HepG2 (cell line): ENCODE data around the gene TTLL10. TPM values are rescaled to one million over a fixed set of nuclear protein-coding genes. Genes with fewer than 3 reads are reported as not detected.

Experiments
- ATAC-seq: fragments of 200-7000 bp; cut with Tn5 transposase; 3 replicates; pipeline ENCODE4 v1.9.1; 2020; ENCODE audit warnings: mild to moderate bottlenecking, moderate library complexity
- BruUV-seq: library from RNA; stranded (reverse); fragments of 400-500 nt; replicated peaks from 2 replicates; lab custom pipeline; 2021; lab: Mats Ljungman, UMichigan
- CTCF ChIA-PET: fragments of 300-600 bp; formaldehyde crosslinking; extraction: SDS; loops from one replicate; lab custom pipeline; 2021; ENCODE audit warnings: low total read pairs, inconsistent platforms, low intra/inter-chr PET ratio; lab: Yijun Ruan, JAX
- POLR2A ChIA-PET: fragments of 350-600 bp; sonication (Branson Sonifier 250); formaldehyde crosslinking; loops from one replicate; lab custom pipeline; 2020; ENCODE audit warnings: antibody characterized with exemption, inconsistent platforms; lab: Yijun Ruan, JAX
- DNase-seq: peaks from one replicate; pipeline ENCODE4 v3.0.0-alpha.2; 2015; ENCODE audit warnings: low spot score
- FAIRE-seq: peaks from 3 replicates; lab custom pipeline; 2011; peaks lifted over from hg19 to GRCh38; lab: Jason Lieb, UNC
- H2AFZ ChIP-seq: one replicate; pipeline ENCODE4 v1.6.1; 2011; ENCODE audit warnings: low read length, inconsistent platforms
- H3K27ac ChIP-seq: fragments of 300-600 bp; 3 replicates; pipeline ENCODE4 v1.8.0; 2011; ENCODE audit warnings: mixed run types, mild to moderate bottlenecking, mixed read lengths, low read length, inconsistent platforms; ENCODE audit not compliant: insufficient read depth; ENCODE audit errors: extremely low read length
- H3K27me3 ChIP-seq, 2 experiments: fragments of 200-600 bp in 1 of 2; 2 replicates in 1 of 2; 3 replicates in 1 of 2; pipeline versions ENCODE4 v1.6.0 to v1.8.0; 2011; ENCODE audit warnings: low read length in 2 of 2, mild to moderate bottlenecking in 2 of 2, moderate library complexity in 2 of 2, inconsistent platforms in 1 of 2; ENCODE audit not compliant: insufficient read depth in 2 of 2, control insufficient read depth in 1 of 2
- H3K36me3 ChIP-seq, 2 experiments: fragments of 200-600 bp in 1 of 2; replicated peaks in 1 of 2; 2 replicates in 1 of 2; 3 replicates in 1 of 2; pipeline versions ENCODE4 v1.5.1 to v1.8.0; 2011; ENCODE audit warnings: low read length in 2 of 2, inconsistent platforms in 1 of 2; ENCODE audit not compliant: insufficient read depth in 2 of 2, control insufficient read depth in 1 of 2
- H3K4me1 ChIP-seq: 2 replicates; pipeline ENCODE4 v1.5.1; 2012; ENCODE audit warnings: low read length, inconsistent platforms; ENCODE audit not compliant: insufficient read depth
- H3K4me2 ChIP-seq: 2 replicates; pipeline ENCODE4 v1.6.0; 2011; ENCODE audit warnings: low read depth, low read length, inconsistent platforms
- H3K4me3 ChIP-seq, 3 experiments: fragments of 200-600 bp in 1 of 3; sonication (generic), shearing (Covaris generic) in 1 of 3; replicated peaks in 1 of 3; 2 replicates each; pipeline ENCODE4 v1.5.1; 2011 to 2016; ENCODE audit warnings: low read length in 3 of 3, inconsistent platforms in 2 of 3, low read depth in 2 of 3, mild to moderate bottlenecking in 2 of 3, control low read depth in 1 of 3, mixed read lengths in 1 of 3; ENCODE audit not compliant: insufficient read depth in 1 of 3
- H3K79me2 ChIP-seq: one replicate; pipeline ENCODE4 v1.6.1; 2011; ENCODE audit warnings: low read length, inconsistent platforms; ENCODE audit not compliant: insufficient read depth
- H3K9ac ChIP-seq: 2 replicates; pipeline ENCODE4 v1.6.0; 2011; ENCODE audit warnings: mild to moderate bottlenecking, low read depth, low read length, inconsistent platforms; ENCODE audit not compliant: insufficient read depth
- H3K9me3 ChIP-seq: 2 replicates; pipeline ENCODE4 v1.5.1; 2012; ENCODE audit warnings: mild to moderate bottlenecking, low read length
- H4K20me1 ChIP-seq: 2 replicates; pipeline ENCODE4 v1.6.0; 2011; ENCODE audit warnings: inconsistent platforms, mild to moderate bottlenecking, low read length, moderate library complexity; ENCODE audit not compliant: insufficient read depth
- ARNT ChIP-seq: fragments of 450-650 bp; IDR thresholded peaks from 2 replicates; pipeline ENCODE4 v1.6.1; 2017
- DPF2 ChIP-seq: sonication (generic); formaldehyde crosslinking; IDR thresholded peaks from 2 replicates; pipeline ENCODE4 v1.4.0; 2020; ENCODE audit warnings: mild to moderate bottlenecking, low read depth, missing genetic modification reagents, borderline replicate concordance
- FUBP1 ChIP-seq: sonication (generic); formaldehyde crosslinking; IDR thresholded peaks from 2 replicates; pipeline ENCODE4 v1.5.1; 2020; ENCODE audit warnings: missing genetic modification reagents, mild to moderate bottlenecking, borderline replicate concordance
- HES4 ChIP-seq: sonication (generic); formaldehyde crosslinking; IDR thresholded peaks from 2 replicates; pipeline ENCODE4 v1.9.0; 2021; ENCODE audit warnings: mild to moderate bottlenecking, missing genetic modification reagents, borderline replicate concordance
- HNRNPL ChIP-seq: fragments of 200-400 bp; formaldehyde crosslinking; IDR thresholded peaks from 2 replicates; pipeline ENCODE4 v1.6.1; 2017; ENCODE audit warnings: mild to moderate bottlenecking, low read depth, low read length
- MAF1 ChIP-seq: sonication (generic); formaldehyde crosslinking; IDR thresholded peaks from 2 replicates; pipeline ENCODE4 v1.5.0; 2020; ENCODE audit warnings: missing genetic modification reagents, borderline replicate concordance
- PRDM10 ChIP-seq: sonication (generic); formaldehyde crosslinking; IDR thresholded peaks from 2 replicates; pipeline ENCODE4 v1.4.0; 2020; ENCODE audit warnings: low read depth, missing genetic modification reagents
- SALL1 ChIP-seq: sonication (generic); formaldehyde crosslinking; IDR thresholded peaks from 2 replicates; pipeline ENCODE4 v1.8.0; 2022; ENCODE audit warnings: mild to moderate bottlenecking, missing genetic modification reagents
- SMC3 ChIP-seq: IDR thresholded peaks from 2 replicates; pipeline ENCODE4 v1.6.1; 2011; ENCODE audit warnings: low read length, improper control_type of control experiment
- ZFX ChIP-seq: sonication (generic); formaldehyde crosslinking; IDR thresholded peaks from 2 replicates; pipeline ENCODE4 v1.4.0; 2020; ENCODE audit warnings: mild to moderate bottlenecking, low read depth, missing genetic modification reagents, moderate library complexity
- ZNF235 ChIP-seq: sonication (generic); formaldehyde crosslinking; IDR thresholded peaks from 2 replicates; pipeline ENCODE4 v1.8.1; 2023; ENCODE audit warnings: mild to moderate bottlenecking, missing genetic modification reagents, borderline replicate concordance
- ZNF256 ChIP-seq: sonication (generic); formaldehyde crosslinking; conservative IDR thresholded peaks from 2 replicates; pipeline ENCODE4 v1.4.0; 2020; ENCODE audit warnings: missing genetic modification reagents
- ZNF367 ChIP-seq: sonication (generic); formaldehyde crosslinking; IDR thresholded peaks from 2 replicates; pipeline ENCODE4 v1.4.0; 2020; ENCODE audit warnings: missing genetic modification reagents, borderline replicate concordance
- ZNF687 ChIP-seq: sonication (generic); formaldehyde crosslinking; IDR thresholded peaks from 2 replicates; pipeline ENCODE4 v1.5.1; 2020; ENCODE audit warnings: mild to moderate bottlenecking, missing genetic modification reagents, moderate library complexity
- ZNF746 ChIP-seq: sonication (generic); formaldehyde crosslinking; IDR thresholded peaks from 2 replicates; pipeline ENCODE4 v1.8.0; 2022; ENCODE audit warnings: mild to moderate bottlenecking, missing genetic modification reagents
- WGBS: methylation state at CpG from one replicate; pipeline ENCODE4 v1.1.6; 2017; ENCODE audit warnings: low lambda C conversion rate; 5-methylcytosine and 5-hydroxymethylcytosine counted together
- in situ Hi-C: cut with HindIII; loops from 2 replicates; pipeline ENCODE4 v1.10.0; 2017; ENCODE audit warnings: low pct_unique_long_range_greater_than_20kb; ENCODE audit not compliant: extremely low pct_ligation_motif_present
- intact Hi-C: fragments of 100-400 bp; cut with micrococcal nuclease; formaldehyde crosslinking; loops from one replicate; pipeline ENCODE4 v1.10.0; 2022; ENCODE audit not compliant: unreplicated experiment
- polyA plus RNA-seq, 8 experiments: library from polyadenylated mRNA; depleted of rRNA in 3 of 8; stranded (reverse) in 7 of 8; unstranded in 1 of 8; fragments of >200 nt; fragmentation: Illumina TruSeq in 4 of 8; extraction: Trizol in 4 of 8; gene quantifications; 2 replicates each; pipeline versions ENCODE4 v1.2.1 to v1.2.3, GENCODE V29; 2011 to 2016; ENCODE audit warnings: low read depth in 4 of 8, missing spikeins in 1 of 8, mixed read lengths in 1 of 8; ENCODE audit not compliant: insufficient read depth in 1 of 8
- total RNA-seq, 5 experiments: library from RNA; depleted of rRNA; stranded (reverse); fragments of >200 nt; fragmentation: Illumina TruSeq; extraction: Trizol; gene quantifications; 2 replicates each; pipeline ENCODE4 v1.2.3, GENCODE V29; 2016; ENCODE audit warnings: low read depth in 1 of 5

Gene TTLL10
- total and polyA plus RNA-seq, 2 of the 13 experiments (the other 11 are each of a cell fraction or from before 2014, with no cell fraction given) = not detected

- Histone ChIP-seq H3K9me3 (no peaks in the 10 kb centered on the region), H3K36me3 (no peaks in the 10 kb centered on the region), H2AFZ (no peak overlapping the region), H3K27me3 (peaks cover 0 to under 1% of the 10 kb centered on the region in 2 experiments; a peak in 1 of 5 replicates), H4K20me1 (no peaks in the 10 kb centered on the region), H3K9ac (peak overlapping the region; percentile 63), H3K79me2 (no peaks in the 10 kb centered on the region), H3K4me3 (peak overlapping the region; percentile 47 to 68 (median 67)), H3K27ac (peak overlapping the region; percentile 25), H3K4me1 (peaks cover 56% of the 10 kb centered on the region), H3K4me2 (peak overlapping the region; percentile 82)
- in situ Hi-C loops (no loop called here), intact Hi-C loops (no loop called here)
- ATAC-seq (peak; percentile 2), DNase-seq (no peak), FAIRE-seq (no peak)
- ChIA-PET CTCF (no interaction called here), POLR2A (interaction anchor here (1.4 to 7.4 kb wide), 12 partner anchors 9 to 160 kb away, joined by 4 to 93 read pairs (median 7); partner anchors contain the start of genes AGRN and SDF4)
- 8% methylated on average over 22 of the region's 23 CpGs for WGBS
- BruUV-seq = no TSS peak
- TF ChIP-seq ZNF235 (CRISPR knock-in tag) = no peak
- peak; percentile 41; the same call in 1 of the 2 replicates for TF ChIP-seq ZFX (CRISPR knock-in tag)
- no peak for TF ChIP-seq ZNF256 (CRISPR knock-in tag)
- no peak for TF ChIP-seq ZNF746
- no peak for TF ChIP-seq PRDM10 (CRISPR knock-in tag)
- peak; percentile 37; the same call in 1 of the 2 replicates for TF ChIP-seq SALL1
- no peak for TF ChIP-seq ARNT
- no peak for TF ChIP-seq MAF1 (CRISPR knock-in tag)
- TF ChIP-seq HNRNPL = peak; percentile 77; the same call in 1 of the 2 replicates
- no peak for TF ChIP-seq SMC3
- 0 out of 2 replicates have a peak, but pooled peaks have one; percentile 2 for TF ChIP-seq HES4 (CRISPR knock-in tag)
- TF ChIP-seq FUBP1 = peak; percentile 61; the same call in 1 of the 2 replicates
- no peak for TF ChIP-seq DPF2
- peak; percentile 79 for TF ChIP-seq ZNF687 (CRISPR knock-in tag)
- no peak for TF ChIP-seq ZNF367 (CRISPR knock-in tag)
Measured at GRCh38 chr1:1165900-1166421, 7.7 kb upstream of the TTLL10 start.
